ENCODE measurements around the gene ADH1B.
"Not testable (repeated sequence)": the region's sequence is repeated elsewhere in the genome, so short reads cannot be mapped to it uniquely, and the experiment has no call there.

Gene ADH1B

DNA sequence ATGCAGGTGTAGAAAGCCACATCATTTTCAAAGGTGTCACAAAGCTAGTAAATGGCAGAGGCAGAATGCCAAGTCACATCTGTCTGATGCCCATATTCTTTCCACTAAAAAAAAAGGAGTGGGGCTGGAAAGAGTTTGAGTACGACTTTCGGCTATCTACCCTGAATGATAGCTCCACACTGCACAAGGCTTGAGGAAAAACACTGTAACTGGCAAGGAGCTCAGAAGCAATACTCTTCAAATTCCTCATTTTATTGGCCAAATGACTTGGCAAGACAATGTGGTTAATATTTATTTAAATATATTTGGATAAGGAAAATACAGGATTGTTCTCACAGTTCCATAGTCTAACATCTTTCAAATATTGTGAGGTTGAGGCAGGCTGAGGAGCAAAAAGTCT is 36.7 kb upstream of the ADH1B start:
- H2AFZ ChIP-seq (ENCODE audit: low read depth, low read length): no peak overlapping the region
- H3K4me3 ChIP-seq (ENCODE audit: low read depth in 1 of 2, low read length in 2 of 2): no peak overlapping the region
- no peak for DNase-seq

DNA sequence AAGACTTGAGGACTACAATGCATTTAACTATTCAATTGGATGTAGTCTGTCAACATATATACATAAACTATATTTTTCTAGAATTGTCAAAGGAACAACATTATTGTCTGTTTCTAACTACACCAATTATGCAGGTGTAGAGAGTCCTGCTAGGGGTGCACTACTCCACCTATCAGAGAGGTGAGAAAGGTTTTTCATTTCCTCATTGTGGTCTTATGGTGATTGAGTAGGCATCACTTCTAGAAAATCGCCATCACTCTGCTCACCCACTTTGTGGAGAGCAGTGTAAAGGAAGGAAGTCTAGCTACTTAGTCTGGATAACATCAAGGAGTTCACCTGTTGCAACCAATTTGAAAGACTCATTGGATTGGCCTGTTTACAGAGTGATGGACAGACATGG is 35.8 kb upstream of the ADH1B start:
- DNase-seq: no peak
- no peaks in the 10 kb centered on the region for H3K36me3 ChIP-seq (ENCODE audit: insufficient read depth, low read length)

More for the DNA sequence above, 36.7 kb upstream of the ADH1B start:
- H3K27ac ChIP-seq (ENCODE audit: low read length): no peak overlapping the region
- H3K9ac ChIP-seq (ENCODE audit: low read depth, low read length): no peak overlapping the region
- no peaks in the 10 kb centered on the region for H3K36me3 ChIP-seq (ENCODE audit: insufficient read depth, low read length)
- peaks cover 15% of the 10 kb centered on the region for H3K4me1 ChIP-seq (ENCODE audit: insufficient read depth, low read length)
- no peaks in the 10 kb centered on the region for H4K20me1 ChIP-seq (ENCODE audit: insufficient read depth, low read length)
- H3K4me2 ChIP-seq (ENCODE audit: insufficient read depth, low read length): no peak overlapping the region
- H3K79me2 ChIP-seq (ENCODE audit: insufficient read depth, low read length): no peaks in the 10 kb centered on the region
- H3K9me3 ChIP-seq (ENCODE audit: insufficient read depth, low read length, severe bottlenecking): no peaks in the 10 kb centered on the region
- ATAC-seq (ENCODE audit: insufficient read depth, low read depth): no peak
- no peaks in the 10 kb centered on the region for H3K27me3 ChIP-seq (ENCODE audit: insufficient read depth, low read length, poor library complexity)
- TF ChIP-seq, protein P1, sequence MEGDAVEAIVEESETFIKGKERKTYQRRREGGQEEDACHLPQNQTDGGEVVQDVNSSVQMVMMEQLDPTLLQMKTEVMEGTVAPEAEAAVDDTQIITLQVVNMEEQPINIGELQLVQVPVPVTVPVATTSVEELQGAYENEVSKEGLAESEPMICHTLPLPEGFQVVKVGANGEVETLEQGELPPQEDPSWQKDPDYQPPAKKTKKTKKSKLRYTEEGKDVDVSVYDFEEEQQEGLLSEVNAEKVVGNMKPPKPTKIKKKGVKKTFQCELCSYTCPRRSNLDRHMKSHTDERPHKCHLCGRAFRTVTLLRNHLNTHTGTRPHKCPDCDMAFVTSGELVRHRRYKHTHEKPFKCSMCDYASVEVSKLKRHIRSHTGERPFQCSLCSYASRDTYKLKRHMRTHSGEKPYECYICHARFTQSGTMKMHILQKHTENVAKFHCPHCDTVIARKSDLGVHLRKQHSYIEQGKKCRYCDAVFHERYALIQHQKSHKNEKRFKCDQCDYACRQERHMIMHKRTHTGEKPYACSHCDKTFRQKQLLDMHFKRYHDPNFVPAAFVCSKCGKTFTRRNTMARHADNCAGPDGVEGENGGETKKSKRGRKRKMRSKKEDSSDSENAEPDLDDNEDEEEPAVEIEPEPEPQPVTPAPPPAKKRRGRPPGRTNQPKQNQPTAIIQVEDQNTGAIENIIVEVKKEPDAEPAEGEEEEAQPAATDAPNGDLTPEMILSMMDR (IDR thresholded peaks at IDR 0.05; ENCODE audit: borderline replicate concordance, extremely low read depth, low read length, poor library complexity, severe bottlenecking): no peak
- no peak for TF ChIP-seq EZH2 (IDR thresholded peaks at IDR 0.05; ENCODE audit: borderline replicate concordance, low read depth, low read length, severe bottlenecking)

DNA sequence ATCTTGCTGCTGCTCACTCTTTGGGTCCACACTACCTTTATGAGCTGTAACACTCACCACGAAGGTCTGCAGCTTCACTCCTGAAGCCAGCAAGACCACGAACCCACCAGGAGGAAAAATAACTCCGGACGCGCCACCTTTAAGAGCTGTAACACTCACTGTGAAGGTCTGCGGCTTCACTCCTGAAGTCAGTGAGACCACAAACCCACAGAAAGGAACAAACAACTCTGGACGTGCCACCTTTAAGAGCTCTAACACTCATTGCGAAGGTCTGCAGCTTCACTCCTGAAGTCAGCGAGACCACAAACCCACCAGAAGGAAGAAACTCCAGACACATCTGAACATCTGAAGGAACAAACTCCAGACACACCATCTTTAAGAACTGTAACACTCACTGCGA is 34.9 kb upstream of the ADH1B start:
- peak overlapping the region; percentile 57 for H3K4me2 ChIP-seq (ENCODE audit: insufficient read depth, low read length)
- ATAC-seq (ENCODE audit: insufficient read depth, low read depth): peak; percentile 84
- not testable (repeated sequence) for H3K27me3 ChIP-seq (ENCODE audit: insufficient read depth, low read length, poor library complexity); H2AFZ ChIP-seq (ENCODE audit: low read depth, low read length); H4K20me1 ChIP-seq (ENCODE audit: insufficient read depth, low read length); H3K9ac ChIP-seq (ENCODE audit: low read depth, low read length); H3K27ac ChIP-seq (ENCODE audit: low read length); H3K9me3 ChIP-seq (ENCODE audit: insufficient read depth, low read length, severe bottlenecking); H3K79me2 ChIP-seq (ENCODE audit: insufficient read depth, low read length); H3K36me3 ChIP-seq (ENCODE audit: insufficient read depth, low read length)
- peak overlapping the region in 1 of 2 experiments; percentile 21; a peak in 1 of 4 replicates for H3K4me3 ChIP-seq (ENCODE audit: low read depth in 1 of 2, low read length in 2 of 2)
- peaks cover 15% of the 10 kb centered on the region for H3K4me1 ChIP-seq (ENCODE audit: insufficient read depth, low read length)
- peak; percentile 74 for DNase-seq

More for the DNA sequence above, 35.8 kb upstream of the ADH1B start:
- Histone ChIP-seq H3K4me2 (ENCODE audit: insufficient read depth, low read length) (0 out of 2 replicates have a peak overlapping the region, but pooled peaks have one; percentile 57), H3K4me1 (ENCODE audit: insufficient read depth, low read length) (peaks cover 15% of the 10 kb centered on the region), H3K9me3 (ENCODE audit: insufficient read depth, low read length, severe bottlenecking) (no peaks in the 10 kb centered on the region), H2AFZ (ENCODE audit: low read depth, low read length) (no peak overlapping the region), H3K9ac (ENCODE audit: low read depth, low read length) (no peak overlapping the region), H3K27me3 (ENCODE audit: insufficient read depth, low read length, poor library complexity) (no peaks in the 10 kb centered on the region), H4K20me1 (ENCODE audit: insufficient read depth, low read length) (no peaks in the 10 kb centered on the region), H3K4me3 (ENCODE audit: low read depth in 1 of 2, low read length in 2 of 2) (no peak overlapping the region), H3K79me2 (ENCODE audit: insufficient read depth, low read length) (no peaks in the 10 kb centered on the region), H3K27ac (ENCODE audit: low read length) (no peak overlapping the region)
- no peak for ATAC-seq (ENCODE audit: insufficient read depth, low read depth)
- TF ChIP-seq, protein P1 (IDR thresholded peaks at IDR 0.05; ENCODE audit: borderline replicate concordance, extremely low read depth, low read length, poor library complexity, severe bottlenecking): no peak
- TF ChIP-seq EZH2 (IDR thresholded peaks at IDR 0.05; ENCODE audit: borderline replicate concordance, low read depth, low read length, severe bottlenecking): no peak

DNA sequence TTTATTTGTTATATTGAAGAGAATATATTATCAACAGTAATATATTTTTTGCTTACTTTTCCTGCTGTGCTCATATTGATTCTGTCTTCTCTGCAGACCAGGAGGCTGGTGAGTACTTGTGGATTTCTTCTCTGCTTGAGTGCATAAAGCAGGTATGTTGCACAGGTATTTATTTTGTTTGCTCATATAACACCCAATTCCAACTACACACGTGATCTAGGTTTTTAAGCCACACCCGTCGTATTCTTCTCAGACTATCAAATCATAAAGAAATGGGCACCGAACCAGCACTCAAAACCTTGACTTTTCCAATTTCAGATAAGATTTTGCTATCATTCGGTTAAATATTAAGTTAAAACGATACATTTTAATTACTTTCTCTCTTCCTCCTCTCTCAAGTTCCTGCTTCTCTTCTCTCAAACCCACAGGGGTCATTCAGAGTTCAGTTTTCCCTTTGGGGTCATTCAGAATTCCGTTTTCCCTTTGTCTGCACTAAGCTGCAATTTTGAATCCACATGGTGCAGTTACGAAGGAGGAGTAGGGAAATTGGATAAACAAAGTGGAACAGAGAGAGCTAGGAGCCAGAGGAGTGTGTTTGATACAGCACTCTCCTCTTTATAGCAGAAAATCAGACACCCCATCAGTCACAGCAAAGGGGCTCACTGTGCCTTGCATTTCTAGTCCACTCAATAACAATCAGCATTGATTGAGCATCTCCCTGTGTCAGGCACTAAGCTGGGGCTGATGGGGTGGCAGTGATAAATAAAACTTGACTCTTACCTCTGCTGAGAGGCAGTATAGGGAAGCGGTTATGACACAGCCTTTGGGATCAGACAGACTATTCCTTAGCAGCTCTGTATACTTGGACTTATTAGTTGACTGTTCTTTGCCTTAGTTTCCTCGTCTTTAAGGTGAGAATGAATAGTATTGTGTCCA is 31.7 kb upstream of the ADH1B start, which contains the start of gene ADH1C:
Gene ADH1C, minus strand, starts transcription at position 145 of the 936 bp plus-strand sequence. Its CDS starts 71 bp downstream, at position 74.
- Histone ChIP-seq H2AFZ (ENCODE audit: low read depth, low read length) (no peak within 1 kb of the TSS), H3K4me3 (ENCODE audit: low read depth in 1 of 2, low read length in 2 of 2) (no peak within 1 kb of the TSS), H3K4me1 (ENCODE audit: insufficient read depth, low read length) (peaks cover 15% of the 10 kb centered on the region), H3K4me2 (ENCODE audit: insufficient read depth, low read length) (no peak within 1 kb of the TSS), H4K20me1 (ENCODE audit: insufficient read depth, low read length) (no peaks in the 10 kb centered on the region), H3K27ac (ENCODE audit: low read length) (no peak within 1 kb of the TSS), H3K36me3 (ENCODE audit: insufficient read depth, low read length) (no peaks in the 10 kb centered on the region), H3K27me3 (ENCODE audit: insufficient read depth, low read length, poor library complexity) (no peaks in the 10 kb centered on the region), H3K9ac (ENCODE audit: low read depth, low read length) (no peak within 1 kb of the TSS), H3K9me3 (ENCODE audit: insufficient read depth, low read length, severe bottlenecking) (no peaks in the 10 kb centered on the region), H3K79me2 (ENCODE audit: insufficient read depth, low read length) (no peaks in the 10 kb centered on the region)
- no peak for TF ChIP-seq EZH2 (IDR thresholded peaks at IDR 0.05; ENCODE audit: borderline replicate concordance, low read depth, low read length, severe bottlenecking)
- TF ChIP-seq, protein P1 (IDR thresholded peaks at IDR 0.05; ENCODE audit: borderline replicate concordance, extremely low read depth, low read length, poor library complexity, severe bottlenecking): no peak
- DNase-seq (no peak), ATAC-seq (ENCODE audit: insufficient read depth, low read depth) (no peak)
